SK-N-MC (cell line): Measurements from ENCODE around the gene HP.
"Not testable (repeated sequence)": the region's sequence is repeated elsewhere in the genome, so short reads cannot be mapped to it uniquely, and the experiment has no call there.

Experiments used
- DNase-seq: peaks from one replicate; pipeline ENCODE4 v3.0.0-alpha.2; 2011; ENCODE audit warnings: low read depth, low spot score
- H3K27ac ChIP-seq: fragments of 200-600 bp; sonication (generic); 2 replicates; pipeline ENCODE4 v1.5.1; 2016; ENCODE audit warnings: mixed run types
- H3K36me3 ChIP-seq: fragments of 200-600 bp; sonication (generic); 2 replicates; pipeline ENCODE4 v1.6.1; 2017; ENCODE audit warnings: antibody characterized with exemption, low read length, mixed read lengths; ENCODE audit not compliant: insufficient read depth
- H3K4me3 ChIP-seq: fragments of 200-600 bp; sonication (generic); 2 replicates; pipeline ENCODE4 v1.5.1; 2016
- H3K9ac ChIP-seq: fragments of 200-600 bp; sonication (generic); 2 replicates; pipeline ENCODE4 v1.8.0; 2017; ENCODE audit warnings: mixed run types, mixed read lengths; ENCODE audit not compliant: insufficient read length
- H3K9me3 ChIP-seq: fragments of 200-600 bp; sonication (generic); 2 replicates; pipeline ENCODE4 v1.6.1; 2017; ENCODE audit warnings: low read depth, mild to moderate bottlenecking, antibody characterized with exemption, low read length, moderate library complexity, mixed read lengths
- EZH2 ChIP-seq: fragments of 200-600 bp; sonication (generic); IDR thresholded peaks from one replicate; pipeline ENCODE4 v1.6.1; 2017; ENCODE audit warnings: antibody characterized with exemption
- FOXP2 ChIP-seq: optimal IDR thresholded peaks from 2 replicates; pipeline ENCODE3; 2011; ENCODE audit warnings: mild to moderate bottlenecking, moderate library complexity; ENCODE audit not compliant: insufficient read depth; ENCODE audit errors: extremely low read length, control extremely low read depth
- POLR2AphosphoS5 ChIP-seq: IDR thresholded peaks from 2 replicates; pipeline ENCODE4 v1.6.1; 2012; ENCODE audit warnings: mild to moderate bottlenecking, low read depth, low read length, borderline replicate concordance

Gene HP

DNA sequence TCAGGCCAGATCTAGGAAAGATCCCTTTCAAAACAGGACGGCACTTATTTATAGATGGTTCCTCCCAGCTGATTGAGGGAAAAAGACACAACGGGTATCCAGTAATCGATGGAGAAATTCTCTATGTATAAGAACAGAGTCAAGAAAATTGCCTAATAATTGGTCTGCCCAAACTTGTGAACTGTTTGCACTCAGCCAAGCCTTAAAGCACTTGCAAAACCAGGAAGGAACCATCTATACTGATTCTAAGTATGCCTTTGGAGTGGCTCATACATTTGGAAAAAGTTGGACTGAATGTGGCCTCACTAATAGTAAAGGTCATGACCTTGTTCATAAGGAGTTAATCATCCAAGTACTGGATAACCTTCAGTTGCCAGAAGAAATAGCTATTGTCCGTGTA lies 14.6 kb downstream of the HP start:
- no peak for DNase-seq
- no peak for TF ChIP-seq FOXP2
- TF ChIP-seq EZH2, result no peak
- no peak for TF ChIP-seq POLR2AphosphoS5
- Histone ChIP-seq H3K4me3 (no peak overlapping the region), H3K27ac (no peak overlapping the region), H3K9me3 (no peaks in the 10 kb centered on the region), H3K36me3 (no peaks in the 10 kb centered on the region), H3K9ac (no peak overlapping the region)

DNA sequence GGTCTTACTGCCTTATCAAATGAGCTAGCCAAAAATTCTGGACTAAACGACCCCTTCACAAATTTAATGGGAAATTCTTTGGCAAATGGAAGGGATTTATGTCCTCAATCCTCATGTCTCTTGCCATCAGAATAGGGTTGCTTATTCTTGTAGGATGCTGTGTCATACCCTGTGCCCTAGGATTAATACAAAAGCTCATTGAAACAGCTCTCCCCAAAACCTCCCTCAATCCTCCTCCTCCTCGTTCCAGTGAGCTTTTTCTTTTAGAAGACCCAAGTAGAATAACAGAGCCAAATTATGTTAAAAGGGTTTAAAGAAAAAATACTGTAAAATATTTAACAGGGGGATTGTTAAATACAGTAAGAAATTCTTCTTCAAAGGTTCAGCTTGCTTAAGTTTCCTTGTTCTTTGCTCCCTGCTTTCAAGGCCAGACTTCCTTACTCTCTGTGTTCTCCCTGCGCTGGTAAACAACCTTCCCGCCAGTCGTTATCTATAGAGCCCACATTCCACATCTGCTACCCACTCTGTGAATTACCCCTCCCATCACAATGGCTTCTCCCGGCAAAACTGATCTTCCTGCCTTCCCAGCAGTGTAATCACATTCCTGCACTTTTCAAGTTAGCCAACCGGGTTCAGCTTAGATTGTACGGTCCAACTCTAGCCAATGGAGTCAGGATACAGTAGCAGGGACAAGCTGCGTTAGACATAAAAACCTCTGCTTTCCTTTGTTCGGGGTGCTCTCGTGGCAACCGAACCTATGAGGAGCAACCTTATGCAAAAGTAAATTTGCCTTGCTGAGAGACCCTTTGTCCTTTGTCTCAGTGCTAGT lies 18.4 kb downstream of the HP start:
- no peaks in the 10 kb centered on the region for H3K36me3 ChIP-seq
- H3K9me3 ChIP-seq, result no peaks in the 10 kb centered on the region
- H3K4me3 ChIP-seq, result no peak overlapping the region
- H3K9ac ChIP-seq, result no peak overlapping the region
- TF ChIP-seq POLR2AphosphoS5 (no peak), EZH2 (no peak), FOXP2 (no peak)
- H3K27ac ChIP-seq, result no peak overlapping the region
- DNase-seq, result no peak

DNA sequence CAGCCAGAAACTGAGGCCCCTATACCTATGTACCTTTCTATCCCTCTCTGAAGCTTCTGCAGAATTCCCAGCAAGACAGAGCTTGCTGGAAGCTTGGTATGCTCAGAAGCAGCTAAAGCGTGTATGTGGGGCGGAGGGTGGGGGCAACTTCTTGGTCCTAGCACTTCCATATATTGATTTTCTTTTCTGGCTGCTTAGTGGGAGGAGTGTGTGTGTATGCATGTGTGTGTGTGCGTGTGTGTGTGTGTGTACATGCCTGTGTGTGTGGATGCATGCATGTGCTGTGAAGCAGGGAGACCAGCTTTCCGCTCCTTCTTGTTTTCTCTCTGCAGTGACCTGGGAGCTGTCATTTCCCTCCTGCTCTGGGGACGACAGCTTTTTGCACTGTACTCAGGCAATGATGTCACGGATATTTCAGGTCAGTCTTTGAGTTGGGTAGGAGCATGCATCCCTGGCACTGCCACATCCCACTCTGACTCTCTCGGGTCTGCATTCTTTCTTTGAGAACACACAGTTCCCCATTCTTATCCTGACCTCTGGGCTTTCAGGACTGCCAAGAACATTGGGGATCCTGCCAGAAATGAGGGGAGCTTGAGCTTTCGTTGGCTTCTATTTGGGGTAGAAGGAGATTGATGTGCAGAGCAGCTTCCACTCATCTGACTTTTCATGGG lies 19.4 kb downstream of the HP start:
- Histone ChIP-seq H3K9ac (no peak overlapping the region), H3K27ac (no peak overlapping the region), H3K36me3 (no peaks in the 10 kb centered on the region), H3K9me3 (no peaks in the 10 kb centered on the region), H3K4me3 (no peak overlapping the region)
- no peak for DNase-seq
- TF ChIP-seq POLR2AphosphoS5, result no peak
- no peak for TF ChIP-seq FOXP2
- TF ChIP-seq EZH2, result no peak

DNA sequence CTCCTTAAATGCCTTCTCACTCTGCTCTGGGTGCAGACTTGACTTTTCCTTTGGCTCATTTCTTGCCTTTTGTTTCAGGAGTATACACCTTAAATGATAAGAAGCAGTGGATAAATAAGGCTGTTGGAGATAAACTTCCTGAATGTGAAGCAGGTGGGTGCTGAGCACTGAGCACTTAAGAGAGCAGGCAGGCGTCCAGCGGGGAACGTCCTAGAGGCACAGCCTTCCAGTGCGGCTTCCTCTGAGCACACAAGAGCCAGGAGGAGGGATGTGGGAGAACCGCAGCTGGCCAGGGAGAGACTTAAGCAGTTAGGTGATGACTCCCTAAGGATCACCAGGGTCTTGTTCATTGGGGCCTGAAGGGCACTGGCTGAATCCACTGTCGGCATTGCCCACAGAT lies 20.8 kb downstream of the HP start:
- H3K9ac ChIP-seq, DNase-seq, H3K9me3 ChIP-seq: not testable (repeated sequence)

DNA sequence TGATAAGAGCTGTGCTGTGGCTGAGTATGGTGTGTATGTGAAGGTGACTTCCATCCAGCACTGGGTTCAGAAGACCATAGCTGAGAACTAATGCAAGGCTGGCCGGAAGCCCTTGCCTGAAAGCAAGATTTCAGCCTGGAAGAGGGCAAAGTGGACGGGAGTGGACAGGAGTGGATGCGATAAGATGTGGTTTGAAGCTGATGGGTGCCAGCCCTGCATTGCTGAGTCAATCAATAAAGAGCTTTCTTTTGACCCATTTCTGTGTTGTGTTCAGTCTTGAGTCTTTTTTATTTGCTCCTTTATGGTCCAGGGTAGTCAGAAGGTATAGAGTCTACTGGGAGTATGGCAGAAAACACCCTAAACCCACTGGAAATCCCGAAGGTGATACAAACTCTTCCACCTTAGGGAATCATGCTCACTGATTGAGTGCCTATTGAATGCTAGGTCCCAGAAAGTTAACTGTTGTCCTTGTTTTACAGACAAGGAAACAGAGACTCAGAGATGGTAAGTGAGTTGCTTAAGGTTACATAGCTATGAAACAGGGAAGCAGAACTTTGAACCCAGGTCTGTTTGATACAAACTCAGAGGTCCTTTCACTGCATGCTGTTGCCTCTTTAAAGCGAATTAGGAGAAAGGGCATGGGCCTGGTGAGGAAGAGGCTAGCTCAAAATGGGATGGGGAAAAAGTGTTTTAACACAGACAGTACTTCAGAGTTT lies 22.8 kb downstream of the HP start:
- not testable (repeated sequence) for H3K9ac ChIP-seq, H3K9me3 ChIP-seq

More for the DNA sequence above, 20.8 kb downstream of the HP start:
- not testable (repeated sequence) for H3K27ac ChIP-seq, H3K4me3 ChIP-seq, H3K36me3 ChIP-seq

DNA sequence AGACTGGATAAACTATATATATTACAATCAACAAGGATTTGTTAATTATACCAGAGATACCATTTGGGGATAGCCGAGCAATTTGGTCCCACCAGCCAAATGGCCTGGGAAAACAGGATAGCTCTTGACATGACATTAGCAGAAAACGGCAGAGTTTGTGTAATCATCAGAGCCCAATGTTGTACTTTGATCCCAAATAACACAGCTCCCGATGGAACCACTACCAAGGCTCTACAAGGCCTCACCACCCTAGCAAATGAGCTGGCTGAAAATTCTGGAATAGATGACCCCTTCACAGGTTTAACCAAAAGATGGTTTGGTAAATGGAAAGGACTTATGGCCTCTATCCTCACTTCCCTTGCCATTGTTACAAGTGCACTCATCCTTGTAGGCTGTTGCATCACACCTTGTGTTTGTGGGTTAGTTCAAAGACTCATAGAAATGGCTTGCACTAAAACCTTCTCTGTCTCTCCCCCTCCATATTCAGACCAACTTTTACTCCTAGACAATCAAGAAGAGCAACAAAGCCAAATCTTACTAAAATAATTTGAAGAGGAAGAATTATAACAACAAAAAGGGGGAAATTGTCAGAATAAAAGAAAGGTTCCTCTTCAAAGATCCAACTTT lies 29.6 kb downstream of the HP start:
- Histone ChIP-seq H3K27ac (no peak overlapping the region), H3K36me3 (peaks cover 18% of the 10 kb centered on the region; the same call in 1 of the 2 replicates), H3K9ac (no peak overlapping the region), H3K9me3 (no peaks in the 10 kb centered on the region), H3K4me3 (no peak overlapping the region)
- DNase-seq, result no peak
- no peak for TF ChIP-seq FOXP2
- TF ChIP-seq EZH2, result no peak
- no peak for TF ChIP-seq POLR2AphosphoS5

More for the DNA sequence above, 22.8 kb downstream of the HP start:
- not testable (repeated sequence) for DNase-seq, H3K4me3 ChIP-seq, H3K27ac ChIP-seq, H3K36me3 ChIP-seq

DNA sequence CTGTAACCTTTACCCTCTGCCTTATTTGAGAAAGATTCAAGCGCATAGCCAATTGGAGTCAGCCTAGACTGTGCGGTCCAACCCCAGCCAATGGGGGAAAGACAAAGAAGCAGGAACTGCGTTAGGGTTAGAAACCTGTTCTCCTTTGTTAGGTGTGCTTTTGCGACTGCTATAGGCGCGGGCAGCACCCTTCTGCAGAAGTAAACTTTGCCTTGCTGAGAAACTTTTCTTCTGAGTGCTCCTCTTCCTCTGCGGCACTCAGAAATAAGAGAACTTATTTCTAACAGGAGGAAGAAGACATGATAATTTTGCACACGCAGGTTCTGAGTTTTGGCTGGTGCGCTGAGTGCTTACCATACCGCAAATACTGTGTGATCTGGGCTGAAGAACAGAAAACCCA lies 30.1 kb downstream of the HP start:
- no peaks in the 10 kb centered on the region for H3K9me3 ChIP-seq

DNA sequence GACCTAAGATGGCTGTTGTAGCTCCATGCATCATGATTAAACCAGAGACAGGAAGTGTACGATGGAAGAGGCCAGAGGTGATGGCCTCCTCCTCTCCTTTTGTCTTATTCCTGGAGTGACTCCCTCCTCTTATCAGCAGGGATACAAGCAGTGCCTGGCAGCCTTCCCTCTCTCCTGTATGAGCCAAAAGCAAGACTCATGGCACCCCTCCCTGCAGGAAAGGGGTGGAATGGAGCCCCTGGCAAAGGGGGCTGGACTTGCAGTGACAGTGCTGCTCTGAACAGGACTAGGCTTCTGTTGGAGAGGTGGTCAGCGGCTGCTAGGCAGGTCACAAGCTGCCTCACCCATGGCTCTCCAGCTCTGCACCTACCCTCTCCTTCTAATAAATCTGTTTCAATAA lies 30.7 kb downstream of the HP start:
- DNase-seq, result no peak
- H3K27ac ChIP-seq, result no peak overlapping the region
- no peak overlapping the region for H3K9ac ChIP-seq
- H3K9me3 ChIP-seq, result no peaks in the 10 kb centered on the region
- H3K36me3 ChIP-seq, result peaks cover 24% of the 10 kb centered on the region; the same call in 1 of the 2 replicates
- TF ChIP-seq EZH2 (no peak), POLR2AphosphoS5 (no peak), FOXP2 (no peak)
- H3K4me3 ChIP-seq, result no peak overlapping the region

More for the DNA sequence above, 30.1 kb downstream of the HP start:
- Histone ChIP-seq H3K36me3 (peaks cover 19% of the 10 kb centered on the region; the same call in 1 of the 2 replicates), H3K27ac (no peak overlapping the region), H3K4me3 (no peak overlapping the region), H3K9ac (no peak overlapping the region)
- no peak for DNase-seq
- TF ChIP-seq FOXP2 (no peak), POLR2AphosphoS5 (no peak), EZH2 (no peak)
